NOMO-1 treated with dmso at 0.1 percent for 144 hours (cell line): Measurements from ENCODE around the gene KLHDC7B.
"Not testable (repeated sequence)": the region's sequence is repeated elsewhere in the genome, so short reads cannot be mapped to it uniquely, and the experiment has no call there.

ENCODE experiments used
- DNase-seq: peaks from one replicate; lab custom pipeline; 2025; ENCODE audit not compliant: unreplicated experiment; lab: John Stamatoyannopoulos, UW

KLHDC7B gene

DNA sequence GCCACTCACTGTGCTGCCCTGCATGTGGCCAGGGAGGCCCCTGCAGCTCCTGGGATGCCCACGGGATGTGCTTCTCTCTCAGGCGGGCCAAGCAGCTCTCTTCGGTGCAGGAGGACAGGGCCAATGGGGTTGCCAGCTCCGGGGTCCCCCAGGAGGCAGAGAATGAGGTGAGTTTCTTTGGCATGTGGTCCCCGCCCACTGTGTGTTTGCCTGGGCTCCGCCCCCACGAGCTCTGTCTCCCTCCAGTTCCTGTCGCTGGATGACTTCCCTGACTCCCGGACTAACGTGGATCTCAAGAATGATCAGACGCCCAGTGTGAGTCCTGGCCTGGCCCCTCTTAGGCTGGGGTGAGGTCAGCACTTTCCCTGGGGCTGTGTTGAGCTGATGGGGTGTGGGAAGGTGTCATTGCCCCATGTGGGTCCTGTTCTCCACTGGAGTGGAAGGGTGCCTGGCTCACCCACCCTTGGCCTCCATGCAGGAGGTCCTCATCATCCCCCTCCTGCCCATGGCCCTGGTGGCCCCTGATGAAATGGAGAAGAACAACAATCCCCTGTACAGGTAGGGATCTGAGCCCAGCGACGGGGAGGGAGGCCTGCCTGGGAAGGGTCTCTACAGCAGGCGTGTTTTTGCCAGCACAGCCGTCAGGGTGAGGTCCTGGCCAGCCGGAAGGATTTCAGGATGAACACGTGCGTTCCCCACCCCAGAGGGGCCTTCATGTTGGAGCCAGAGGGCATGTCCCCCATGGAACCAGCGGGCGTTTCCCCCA is 28.0 kb upstream of the KLHDC7B start:
- DNase-seq, result no peak

DNA sequence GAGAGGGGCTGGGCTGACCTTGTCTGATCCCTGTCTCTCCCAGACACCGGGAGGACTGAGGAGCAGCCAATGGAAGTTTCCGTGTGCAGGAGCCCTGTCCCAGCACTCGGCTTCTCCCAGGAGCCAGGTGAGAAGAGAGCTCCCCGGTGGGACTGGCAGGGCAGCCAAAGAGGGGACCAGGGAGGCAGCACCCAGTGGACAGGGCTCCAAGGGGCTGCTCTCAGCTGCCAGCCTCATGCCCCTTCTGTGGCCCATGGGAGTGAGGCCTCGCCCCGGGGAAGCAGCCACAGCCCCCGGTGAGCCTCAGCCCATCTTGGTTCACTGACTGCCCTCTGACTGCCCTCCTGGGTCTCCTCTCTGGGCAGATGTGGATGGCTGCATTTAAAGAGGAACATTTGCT is 27.1 kb upstream of the KLHDC7B start:
- DNase-seq, result no peak

DNA sequence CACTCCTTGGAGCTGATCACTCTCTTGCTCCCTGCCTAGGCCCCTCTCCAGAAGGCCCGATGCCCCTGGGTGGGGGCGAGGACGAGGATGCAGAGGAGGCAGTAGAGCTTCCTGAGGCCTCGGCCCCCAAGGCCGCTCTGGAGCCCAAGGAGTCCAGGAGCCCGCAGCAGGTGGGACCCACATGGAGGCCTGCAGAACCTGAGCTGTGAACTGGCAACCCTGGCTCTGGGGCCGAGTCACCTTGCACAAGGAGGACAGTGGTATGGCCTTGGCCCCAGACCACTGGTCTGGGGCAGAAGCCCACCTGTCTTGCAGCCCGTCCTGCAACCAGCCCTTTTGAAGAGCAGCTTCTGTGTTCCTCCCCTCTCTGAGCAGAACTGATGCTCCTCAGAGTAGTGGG is 26.5 kb upstream of the KLHDC7B start:
- no peak for DNase-seq

DNA sequence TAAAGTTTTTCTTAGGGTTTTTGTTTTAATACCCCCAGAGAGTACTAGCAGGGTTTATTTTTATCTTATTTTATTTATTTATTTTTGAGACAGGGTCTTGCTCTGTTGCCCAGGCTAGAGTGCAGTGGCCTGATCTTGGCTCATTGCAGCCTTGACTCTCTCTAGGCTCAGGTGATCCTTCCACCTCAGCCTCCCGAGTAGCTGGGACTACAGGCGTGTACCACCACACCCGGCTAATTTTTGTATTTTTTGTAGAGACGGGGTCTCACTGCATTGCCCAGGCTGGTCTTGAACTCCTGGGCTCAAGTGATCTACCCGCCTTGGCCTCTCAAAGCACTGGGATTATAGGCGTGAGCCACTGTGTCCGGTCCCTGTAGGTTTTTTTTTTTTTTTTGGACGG is 25.5 kb upstream of the KLHDC7B start:
- not testable (repeated sequence) for DNase-seq

DNA sequence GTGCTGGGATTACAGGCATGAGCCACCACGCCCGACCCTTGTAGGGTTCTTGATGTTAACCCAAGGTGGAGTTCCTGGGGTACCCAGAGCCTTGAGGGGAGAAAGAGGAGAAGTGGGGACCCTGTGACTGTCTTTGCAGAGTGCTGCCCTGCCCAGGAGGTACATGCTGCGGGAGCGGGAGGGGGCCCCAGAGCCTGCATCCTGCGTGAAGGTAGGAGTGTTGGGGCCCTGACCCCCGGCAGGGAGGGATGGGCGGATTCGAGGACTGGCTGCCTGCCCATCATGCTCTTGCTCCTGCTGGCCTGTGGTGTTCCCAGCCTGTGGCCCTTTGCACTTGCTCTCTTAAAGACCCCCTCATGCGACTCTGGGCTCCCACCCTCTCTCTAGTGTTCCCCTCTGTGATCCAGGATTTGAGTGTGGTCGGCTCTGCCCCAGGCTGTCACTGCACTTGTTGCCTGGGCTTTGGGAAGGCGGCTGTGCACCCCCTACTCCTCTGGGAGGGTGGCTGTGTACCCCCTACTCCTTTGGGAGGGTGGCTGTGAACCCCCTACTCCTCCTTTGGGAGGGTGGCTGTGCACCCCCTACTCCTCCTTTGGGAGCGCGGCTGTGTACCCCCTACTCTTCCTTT is 24.8 kb upstream of the KLHDC7B start:
- DNase-seq, result no peak

DNA sequence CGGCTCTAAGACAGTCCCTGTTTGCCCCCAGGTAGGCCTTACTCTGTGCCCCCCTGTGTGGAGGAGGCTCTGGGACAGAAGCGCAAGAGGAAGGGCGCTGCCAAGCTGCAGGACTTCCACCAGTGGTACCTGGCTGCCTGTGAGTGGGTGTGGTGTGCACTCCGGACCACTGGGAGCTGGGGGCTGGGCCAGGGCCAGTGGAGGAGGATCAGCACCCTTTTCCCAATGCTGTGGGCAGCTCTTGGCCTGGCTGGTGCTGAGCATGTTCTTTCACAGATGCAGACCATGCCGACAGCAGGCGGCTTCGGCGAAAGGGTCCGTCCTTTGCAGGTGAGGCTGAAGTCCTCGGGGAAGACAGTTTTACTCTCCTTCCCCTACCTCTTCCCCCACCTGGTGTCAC is 24.0 kb upstream of the KLHDC7B start:
- no peak for DNase-seq

DNA sequence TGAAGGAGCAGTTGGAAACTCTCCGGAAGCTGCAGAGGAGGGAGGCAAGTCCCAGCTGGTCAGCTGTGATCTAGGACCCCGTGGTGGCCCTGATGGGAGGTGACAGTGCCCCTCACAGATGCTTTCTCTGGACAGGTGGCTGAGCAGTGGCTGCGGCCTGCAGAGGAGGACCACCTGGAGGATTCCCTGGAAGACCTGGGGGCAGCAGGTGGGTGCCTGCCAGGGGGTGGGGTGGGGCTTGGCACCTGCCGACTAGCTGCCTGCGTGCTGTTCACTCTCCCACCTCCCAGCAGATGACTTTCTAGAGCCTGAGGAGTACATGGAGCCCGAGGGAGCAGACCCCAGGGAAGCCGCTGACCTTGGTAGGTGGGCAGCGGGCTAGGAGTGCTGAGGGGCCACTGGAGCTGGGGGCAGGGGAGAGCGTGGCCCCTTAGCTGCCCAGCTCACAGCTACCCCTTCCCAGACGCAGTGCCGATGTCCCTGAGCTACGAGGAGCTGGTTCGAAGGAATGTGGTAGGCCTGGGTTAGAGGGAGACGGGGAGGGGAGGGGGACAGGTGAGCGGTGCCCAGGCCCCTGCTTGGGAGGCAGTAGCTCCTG is 23.4 kb upstream of the KLHDC7B start:
- no peak for DNase-seq

DNA sequence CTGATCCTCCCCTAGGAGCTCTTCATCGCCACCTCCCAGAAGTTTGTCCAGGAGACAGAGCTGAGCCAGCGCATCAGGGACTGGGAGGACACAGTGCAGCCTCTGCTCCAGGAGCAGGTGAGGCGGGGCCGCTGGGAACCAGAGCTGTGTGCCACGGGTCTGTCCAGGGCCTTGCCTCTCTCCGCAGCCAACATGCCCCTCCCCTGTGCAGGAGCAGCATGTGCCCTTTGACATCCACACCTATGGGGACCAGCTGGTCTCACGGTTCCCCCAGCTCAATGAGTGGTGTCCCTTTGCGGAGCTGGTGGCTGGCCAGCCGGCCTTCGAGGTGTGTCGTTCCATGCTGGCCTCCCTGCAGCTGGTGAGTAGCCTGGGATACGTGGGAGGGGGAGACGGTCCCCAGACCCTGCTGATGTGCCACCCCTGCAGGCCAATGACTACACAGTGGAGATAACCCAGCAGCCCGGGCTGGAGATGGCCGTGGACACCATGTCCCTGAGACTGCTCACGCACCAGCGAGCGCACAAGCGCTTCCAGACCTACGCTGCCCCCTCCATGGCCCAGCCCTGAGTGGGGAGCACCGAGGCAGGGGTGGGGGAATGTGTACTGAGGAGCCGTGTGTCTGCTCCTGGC is 22.8 kb upstream of the KLHDC7B start:
- no peak for DNase-seq

DNA sequence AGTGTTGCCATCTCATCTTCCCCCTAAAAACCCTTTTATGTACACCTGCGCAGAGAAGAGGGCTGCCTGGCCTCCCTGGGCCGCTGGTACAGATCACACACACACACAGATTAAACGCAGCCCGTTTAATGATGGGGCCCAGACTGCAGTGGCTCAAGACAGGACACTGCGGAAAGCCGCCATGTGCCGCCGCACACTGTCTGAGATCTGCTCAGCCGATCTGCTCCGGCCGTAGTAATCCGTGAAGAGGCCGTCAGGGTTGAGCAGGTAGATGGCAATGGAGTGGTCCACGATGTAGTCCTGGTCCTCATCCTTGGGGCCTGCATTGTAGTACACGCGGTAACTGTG is 22.3 kb upstream of the KLHDC7B start:
- DNase-seq, result no peak

DNA sequence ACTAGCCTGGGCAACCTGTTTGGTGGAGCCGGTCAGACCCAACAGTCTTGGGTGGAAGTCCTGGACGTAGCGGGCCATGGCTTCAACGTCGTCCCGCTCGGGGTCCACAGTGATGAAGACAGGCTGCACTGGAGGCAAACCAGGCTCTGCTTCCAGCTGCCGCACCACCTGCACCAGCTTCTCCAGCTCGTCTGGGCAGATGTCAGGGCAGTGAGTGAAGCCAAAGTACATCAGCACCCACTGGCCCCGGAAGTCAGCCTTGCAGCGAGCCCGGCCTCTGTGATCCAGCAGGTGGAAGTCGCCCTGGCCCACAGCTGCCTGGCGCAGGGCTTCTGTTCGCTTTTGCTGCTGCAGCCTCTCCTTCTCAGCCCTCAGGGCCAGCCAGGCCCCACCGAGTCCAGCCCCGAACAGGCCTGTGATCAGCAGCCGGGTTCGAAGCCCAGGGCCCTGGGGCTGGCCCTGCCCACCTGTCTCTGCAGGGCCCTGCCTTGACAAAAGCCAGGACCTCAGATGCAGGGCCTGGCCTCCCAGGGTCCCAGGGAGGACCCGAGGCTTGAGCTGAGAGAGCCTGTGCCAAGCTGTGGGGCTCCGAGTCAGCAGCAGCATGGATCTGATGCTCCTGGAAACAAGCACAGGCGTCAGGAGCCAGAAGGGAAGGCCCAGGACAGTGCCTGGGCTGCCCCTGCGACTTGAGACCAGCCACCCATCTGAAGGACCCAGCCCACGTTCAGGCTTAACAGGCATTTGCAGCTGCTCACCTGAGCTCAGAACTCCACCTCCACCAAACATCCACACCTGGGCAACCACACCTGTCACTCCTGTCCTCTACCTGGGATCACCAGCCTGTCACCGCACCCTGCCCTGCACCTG is 21.7 kb upstream of the KLHDC7B start:
- no peak for DNase-seq

DNA sequence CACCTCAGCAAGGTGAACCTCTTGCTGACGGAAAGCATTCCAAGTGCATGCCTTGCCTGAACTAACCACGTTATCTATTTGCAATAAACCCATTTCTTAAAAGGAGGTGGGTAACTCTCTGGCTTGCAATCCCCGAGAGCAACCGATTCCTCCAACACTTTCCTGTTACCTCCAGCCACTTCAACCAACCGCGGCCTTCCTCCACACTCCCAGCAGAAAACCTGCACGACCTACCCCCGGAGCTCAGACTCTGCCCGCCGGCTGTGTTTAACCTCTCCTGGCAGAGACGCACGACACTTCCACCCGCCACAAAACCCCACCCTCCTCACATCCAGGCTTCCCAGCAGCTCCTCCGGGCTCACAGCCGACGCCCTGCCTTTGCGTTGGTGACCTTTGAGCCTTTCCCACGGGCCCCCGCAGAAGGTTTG is 21.0 kb upstream of the KLHDC7B start:
- DNase-seq, result no peak

DNA sequence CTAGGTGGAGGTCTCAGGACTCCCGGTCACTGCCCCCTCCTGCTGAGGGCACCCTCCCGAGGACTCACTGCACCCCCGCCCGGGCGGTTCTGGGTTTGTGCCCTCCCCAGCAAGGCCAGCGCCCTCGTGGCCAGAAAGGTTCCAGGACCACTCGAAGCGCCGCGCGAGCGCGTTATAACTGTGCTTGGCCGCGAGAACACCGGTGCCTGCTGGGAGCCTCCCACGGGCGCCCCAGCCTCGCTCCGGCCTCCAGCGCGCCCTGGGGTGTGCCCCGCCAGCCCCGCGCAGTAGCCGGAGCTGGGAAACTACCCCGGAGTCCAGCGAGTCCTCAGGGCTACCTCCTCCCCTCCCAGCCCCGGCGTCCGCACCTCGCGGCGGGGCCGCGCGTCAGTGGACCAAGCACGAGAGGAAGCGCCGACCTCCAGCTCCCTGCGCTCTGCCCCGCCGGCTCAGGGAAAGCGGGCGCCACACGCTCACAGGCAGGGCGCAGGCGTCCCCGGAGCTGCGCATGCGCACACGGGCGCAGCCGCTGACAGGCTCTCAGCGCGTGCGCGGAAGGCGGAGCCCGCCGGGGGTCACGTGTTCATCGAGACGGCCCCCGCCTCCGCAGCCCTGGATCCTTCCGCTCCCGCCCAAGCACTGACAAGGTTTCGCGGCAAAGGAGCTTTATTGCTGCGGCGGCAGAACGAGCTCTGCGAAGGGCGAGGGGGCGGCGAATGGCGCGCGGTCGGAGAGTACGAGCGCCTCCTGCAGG is 20.4 kb upstream of the KLHDC7B start, which contains the start of gene SCO2:
Gene SCO2 (minus strand): TSS at position 495 of the 754 bp plus-strand sequence. CDS start 1,187 bp downstream, outside the sequence.
- peak; percentile 94 for DNase-seq

DNA sequence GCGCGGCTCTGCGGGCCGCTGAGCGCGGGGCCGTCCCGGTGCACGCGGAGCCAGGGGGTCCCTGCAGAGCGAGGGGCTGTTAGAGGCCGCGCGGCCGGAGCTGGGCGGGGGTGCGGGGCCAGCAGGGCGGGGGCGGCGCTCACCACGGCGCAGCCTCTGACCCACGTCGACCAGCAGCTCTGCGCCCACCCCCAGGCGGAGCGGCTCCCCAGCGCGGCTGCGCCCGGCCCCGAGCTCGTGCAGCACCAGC is 19.9 kb upstream of the KLHDC7B start:
- DNase-seq, result no peak

DNA sequence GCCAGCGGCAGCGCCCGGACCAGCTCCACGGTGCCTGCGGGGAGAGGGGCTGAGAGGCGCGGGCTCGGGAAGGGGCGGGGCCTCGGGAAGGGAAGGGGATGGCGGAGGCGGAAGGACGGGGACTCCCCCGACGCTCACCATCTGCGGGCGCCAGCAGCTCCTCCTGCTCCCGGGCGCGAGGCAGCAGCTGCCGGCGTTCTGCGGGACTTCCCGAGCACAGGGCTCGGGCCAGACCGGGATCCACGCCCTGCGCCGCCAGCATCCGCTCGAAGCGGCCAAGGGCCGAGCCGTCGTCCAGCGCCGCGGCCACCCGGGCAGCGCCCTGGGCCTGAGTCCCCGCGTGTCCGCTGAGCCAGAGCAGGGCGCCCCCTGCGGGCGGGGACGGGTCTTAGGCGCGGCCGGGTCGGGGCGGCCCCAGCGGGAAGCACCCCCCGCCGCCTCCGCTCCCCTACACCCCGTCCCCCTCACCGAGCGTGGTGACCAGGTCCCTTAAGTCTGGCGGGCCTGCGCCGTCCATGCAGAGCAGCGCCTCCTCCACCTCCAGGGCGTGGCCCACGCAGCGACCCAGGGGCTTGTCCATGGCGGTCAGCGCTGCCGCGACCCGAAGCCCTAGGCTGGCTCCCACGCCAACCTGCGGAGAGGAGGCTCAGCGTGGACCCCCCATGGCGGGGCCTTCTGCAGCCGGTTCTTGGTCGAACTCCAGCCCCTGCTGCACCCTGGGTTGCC is 19.4 kb upstream of the KLHDC7B start:
- DNase-seq, result peak; percentile 57

DNA sequence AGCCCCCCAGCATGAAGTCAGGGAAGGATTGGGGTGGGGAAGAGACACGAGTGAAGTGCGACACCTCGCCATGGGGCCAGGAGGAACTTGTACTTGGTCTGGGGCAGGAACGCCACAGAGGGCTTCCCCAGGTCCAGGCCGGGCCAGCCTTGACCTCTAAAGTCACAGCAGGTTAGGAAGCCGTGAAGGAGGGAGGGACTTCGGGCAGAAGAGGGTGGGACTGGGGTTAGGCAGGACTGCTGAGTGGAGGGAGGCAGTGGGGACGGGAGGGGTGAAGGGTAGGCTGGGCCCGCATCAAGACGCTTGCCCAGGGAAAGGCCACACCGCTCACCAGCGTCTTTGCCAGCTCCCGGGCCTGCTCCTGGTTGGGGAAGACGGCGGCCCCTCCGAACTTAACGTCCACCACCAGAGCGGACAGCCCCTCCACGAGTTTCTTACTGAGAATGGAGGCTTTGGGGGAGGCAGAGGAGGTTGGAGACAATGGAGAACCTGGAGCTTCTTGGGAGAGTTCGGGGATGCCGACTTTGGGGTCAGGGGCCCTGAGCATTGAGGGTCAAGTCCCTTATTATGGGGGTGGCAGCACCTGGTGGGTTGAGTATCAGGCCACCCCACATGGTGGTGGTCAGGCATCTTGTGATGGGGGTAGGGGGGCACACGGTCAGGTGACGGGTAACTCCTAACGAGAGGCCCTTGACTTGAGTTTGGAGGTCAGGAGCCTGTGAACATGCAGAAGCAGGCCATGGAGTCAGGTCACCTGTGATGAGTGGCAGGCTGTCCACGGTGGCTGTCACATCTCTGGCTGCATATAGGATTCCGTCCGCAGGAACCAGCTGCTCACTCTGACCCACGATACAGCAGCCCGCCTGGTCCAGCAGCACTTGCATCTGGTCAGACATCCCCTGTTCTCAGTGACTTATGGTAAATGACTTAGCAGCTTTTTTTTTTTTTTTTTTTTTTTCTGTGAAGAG is 18.6 kb upstream of the KLHDC7B start:
- peak; percentile 90 for DNase-seq

DNA sequence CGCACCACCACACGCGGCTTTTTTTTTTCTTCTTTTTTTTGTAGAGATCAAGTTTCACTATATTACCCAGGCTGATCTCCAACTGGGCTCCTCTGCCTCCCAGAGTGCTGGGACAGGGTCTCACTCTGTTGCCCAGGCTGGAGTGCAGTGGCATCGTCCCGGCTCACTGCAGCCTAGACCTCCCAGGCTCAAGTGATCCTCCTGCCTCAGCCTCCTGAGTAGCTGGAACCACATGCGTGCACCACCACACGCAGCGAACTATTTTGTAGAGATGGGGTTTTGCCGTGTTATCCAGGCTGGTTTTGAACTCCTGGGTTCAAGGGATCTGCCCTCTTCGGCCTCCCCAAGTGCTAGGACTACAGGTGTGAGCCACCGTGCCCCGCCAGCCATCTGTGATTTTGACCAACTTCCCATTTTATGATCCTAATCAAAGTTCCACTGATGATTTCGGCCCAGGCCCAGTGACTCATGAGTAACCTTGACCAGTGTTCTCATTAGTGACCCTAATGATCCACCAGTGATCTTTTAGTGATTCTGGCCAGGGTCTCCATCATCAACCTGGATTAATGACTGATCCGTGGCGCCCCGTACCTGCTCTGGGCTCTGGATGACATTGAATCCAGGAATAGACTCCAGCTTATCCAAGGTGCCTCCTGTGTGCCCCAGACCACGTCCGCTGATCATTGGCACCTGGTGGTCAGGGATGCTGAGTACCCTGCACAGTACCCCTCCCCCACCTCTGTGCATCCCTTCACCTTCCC is 17.6 kb upstream of the KLHDC7B start:
- no peak for DNase-seq

DNA sequence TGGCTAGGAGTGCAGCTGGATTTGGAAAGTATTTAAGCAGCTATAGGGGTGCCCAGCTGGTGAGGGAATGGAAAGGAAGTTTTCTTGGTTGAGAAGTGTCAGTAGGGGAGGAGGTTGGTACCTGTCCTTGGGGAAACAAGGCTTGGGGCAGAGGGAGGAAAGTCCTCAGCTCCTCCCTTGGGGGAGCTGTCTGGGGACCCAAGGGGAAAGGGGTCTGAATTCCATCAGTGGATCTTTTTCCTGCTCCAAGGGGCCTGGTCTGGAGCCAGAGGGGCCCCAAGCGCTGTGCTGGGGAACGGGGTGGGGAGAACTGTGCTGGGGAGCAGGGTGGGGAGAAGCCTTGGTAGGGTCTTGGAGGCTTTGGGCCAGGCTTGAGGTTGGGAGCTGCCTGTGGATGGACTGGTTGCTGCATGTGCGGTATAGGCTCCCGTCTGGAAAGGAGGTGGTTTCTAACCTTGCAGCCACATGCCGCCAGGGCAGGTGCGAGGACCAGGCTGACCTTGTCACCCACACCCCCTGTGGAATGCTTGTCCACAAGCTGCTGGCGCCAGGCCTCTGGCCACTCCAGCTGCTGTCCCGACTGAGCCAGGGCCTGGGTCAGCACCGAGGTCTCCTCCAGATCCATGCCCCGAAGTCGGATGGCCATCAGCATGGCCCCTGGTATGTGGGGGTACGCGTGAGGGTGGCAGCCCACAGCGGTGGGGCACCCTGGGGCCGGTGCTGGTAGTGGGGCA is 16.9 kb upstream of the KLHDC7B start:
- no peak for DNase-seq
